ENCODE measurements around the gene C5.

GRCh38 chr9:120982836-120983235 lies 67.2 kb downstream of the C5 start:
- no peak for TF ChIP-seq POLR2A (IDR thresholded peaks at IDR 0.05; ENCODE audit: low read depth, low read length)
- no peak for TF ChIP-seq TAF1 (IDR thresholded peaks at IDR 0.05; ENCODE audit: low read depth, low read length)
- TF ChIP-seq POLR2AphosphoS5 (IDR thresholded peaks at IDR 0.05; ENCODE audit: low read depth, low read length) = no peak
- no peak for TF ChIP-seq SPI1 (IDR thresholded peaks at IDR 0.05; ENCODE audit: low read depth, low read length)
